Psoas muscle (tissue), 8 donors: ENCODE measurements around the gene PODN. TPM values are rescaled to one million over a fixed set of nuclear protein-coding genes. Genes with fewer than 3 reads are reported as not detected.

Experiments
- ATAC-seq, 4 donors: fragments of 200-7000 bp; cut with Tn5 transposase; one replicate each; pipeline ENCODE4 v1.9.1; 2020; ENCODE audit warnings: moderate library complexity in 3 of 4, mild to moderate bottlenecking in 2 of 4
- DNase-seq, 2 donors: peaks; one replicate each; pipeline ENCODE4 v3.0.0-alpha.2; 2020
- H3K27ac ChIP-seq: fragments of 200-600 bp; one replicate; pipeline ENCODE4 v1.8.0; 2022
- H3K27me3 ChIP-seq, 3 donors: fragments of 200-600 bp in 1 of 3; one replicate each; pipeline versions ENCODE4 v1.6.1 to v1.8.0; 2013 to 2022; ENCODE audit warnings: low read length in 2 of 3, mild to moderate bottlenecking in 2 of 3, moderate library complexity in 1 of 3; ENCODE audit not compliant: insufficient read depth in 3 of 3
- H3K36me3 ChIP-seq, 2 donors: fragments of 200-600 bp in 1 of 2; one replicate each; pipeline versions ENCODE4 v1.6.1 to v1.8.0; 2013 to 2022; ENCODE audit warnings: low read depth in 1 of 2, mild to moderate bottlenecking in 1 of 2, moderate library complexity in 1 of 2; ENCODE audit not compliant: insufficient read depth in 1 of 2
- H3K4me1 ChIP-seq: fragments of 200-600 bp; one replicate; pipeline ENCODE4 v1.8.0; 2022
- H3K4me3 ChIP-seq: fragments of 200-600 bp; one replicate; pipeline ENCODE4 v1.8.0; 2022; ENCODE audit warnings: mild to moderate bottlenecking
- H3K9me3 ChIP-seq: fragments of 200-600 bp; one replicate; pipeline ENCODE4 v1.8.0; 2022
- CTCF ChIP-seq: fragments of 200-600 bp; IDR thresholded peaks from one replicate; pipeline ENCODE4 v1.8.0; 2022; ENCODE audit warnings: antibody characterized with exemption
- WGBS, 3 donors: extraction: QIAGEN DNeasy Blood & Tissue Kit; methylation state at CpG; one replicate each; pipeline versions ENCODE4 v1.1.6 to v1.1.7; 2013; 5-methylcytosine and 5-hydroxymethylcytosine counted together
- intact Hi-C, 2 donors: fragments of 100-400 bp; cut with DNase I; formaldehyde crosslinking; loops; one replicate each; pipeline versions ENCODE4 v1.11.0 to v1.14.2; 2022
- polyA plus RNA-seq, 3 donors: library from polyadenylated mRNA; stranded (reverse); fragments of 200-250 nt; gene quantifications; one replicate each; pipeline ENCODE4 v1.2.3, GENCODE V29; 2013
- total RNA-seq, 4 donors: library from RNA; stranded (reverse); fragmentation: NEBNext Ultra II Directional in 2 of 4; extraction: Animal tissue kit (Norgen Biotek cat#: 25700) in 2 of 4; gene quantifications; one replicate each; pipeline versions ENCODE4 v1.2.1 to v1.2.4, GENCODE V29; 2021 to 2023
- donor health status: healthy with polysubstance abuse.
- donor health status: DM: no; HTN: no; CAD: no; lungs with moderate emphysema.
- donor health status: Bipolar disorder and iron deficiency.
- donor health status: healthy.
- donor health status: DM: yes; HTN: yes; CAD: no.
- donor health status: DM: no; HTN: no; CAD: no.
- donor health status: DM: no; HTN: no; CAD: no.
- donor health status: DM: yes; HTN: yes; CAD: no.

PODN gene
- total and polyA plus RNA-seq, 7 donors, result 3.0 to 27.1 (median 7.2) TPM

GRCh38 chr1:53076721-53077598, 14.9 kb downstream of the PODN start:
- no peak overlapping the region for H3K27ac ChIP-seq
- ATAC-seq (no peak), DNase-seq (peak; percentile 10 to 44)
- WGBS, 3 donors, result 88 to 90% (median 90%) methylated on average over 19 of the region's 19 CpGs
- no peak overlapping the region for H3K4me3 ChIP-seq
- no peaks in the 10 kb centered on the region for H3K36me3 ChIP-seq
- no peak for TF ChIP-seq CTCF
- H3K9me3 ChIP-seq, result no peaks in the 10 kb centered on the region
- H3K4me1 ChIP-seq, result no peaks in the 10 kb centered on the region
- intact Hi-C loops, result no loop called here
- no peaks in the 10 kb centered on the region for H3K27me3 ChIP-seq

GRCh38 chr1:53077599-53077965, 15.6 kb downstream of the PODN start:
- no peak overlapping the region for H3K27ac ChIP-seq

GRCh38 chr1:53078333-53079101, 16.5 kb downstream of the PODN start:
- intact Hi-C loops, result no loop called here
- H3K4me3 ChIP-seq, result no peak overlapping the region
- ATAC-seq, result no peak
- no peak for TF ChIP-seq CTCF
- 92 to 93% (median 93%) methylated on average over 46 of the region's 46 CpGs for WGBS, 3 donors
- H3K27me3 ChIP-seq, result no peaks in the 10 kb centered on the region
- no peaks in the 10 kb centered on the region for H3K9me3 ChIP-seq
- DNase-seq, result peak; percentile 4 to 43
- no peaks in the 10 kb centered on the region for H3K36me3 ChIP-seq
- no peak overlapping the region for H3K27ac ChIP-seq
- H3K4me1 ChIP-seq, result no peaks in the 10 kb centered on the region

More at GRCh38 chr1:53077599-53077965, 15.6 kb downstream of the PODN start:
- TF ChIP-seq CTCF, result no peak
- no peak overlapping the region for H3K4me3 ChIP-seq
- H3K4me1 ChIP-seq, result no peaks in the 10 kb centered on the region
- H3K27me3 ChIP-seq, result no peaks in the 10 kb centered on the region
- DNase-seq, result peak; percentile 9 to 27
- intact Hi-C loops, result no loop called here
- ATAC-seq, result no peak
- no peaks in the 10 kb centered on the region for H3K9me3 ChIP-seq
- H3K36me3 ChIP-seq, result no peaks in the 10 kb centered on the region
- WGBS, 3 donors, result 92 to 94% (median 93%) methylated on average over 13 of the region's 13 CpGs

GRCh38 chr1:53079251-53079650, 17.2 kb downstream of the PODN start:
- intact Hi-C loops, result no loop called here
- 78 to 85% (median 83%) methylated on average over 4 of the region's 4 CpGs for WGBS, 3 donors
- no peak for ATAC-seq
- Histone ChIP-seq H3K4me1 (no peaks in the 10 kb centered on the region), H3K27me3 (no peaks in the 10 kb centered on the region), H3K9me3 (no peaks in the 10 kb centered on the region), H3K27ac (no peak overlapping the region), H3K4me3 (no peak overlapping the region), H3K36me3 (no peaks in the 10 kb centered on the region)
- TF ChIP-seq CTCF, result no peak
- peak; percentile 9 to 15 for DNase-seq
